RWPE1 (cell line): Measurements from ENCODE around the gene CACNA1A.
A peak's percentile ranks its signal among the peaks of the same experiment; 100 is the strongest.

Source experiments
- CTCF ChIA-PET: fragments of 350-600 bp; sonication (Branson Sonifier 250); formaldehyde crosslinking; extraction: SDS; loops from one replicate; lab custom pipeline; 2021; lab: Yijun Ruan, JAX
- POLR2A ChIA-PET: fragments of 400-600 bp; formaldehyde crosslinking; extraction: SDS; loops from one replicate; lab custom pipeline; 2020; ENCODE audit warnings: antibody characterized with exemption; ENCODE audit not compliant: low non-redundant PET; lab: Yijun Ruan, JAX
- DNase-seq: peaks from one replicate; pipeline ENCODE4 v3.0.0; 2012; ENCODE audit warnings: low spot score
- H3K27ac ChIP-seq: fragments of 450-650 bp; 2 replicates; pipeline ENCODE4 v1.5.1; 2017
- TF ChIP-seq, protein P1 (sequence below): fragments of 450-650 bp; conservative IDR thresholded peaks from 2 replicates; pipeline ENCODE4 v1.5.1; 2017; ENCODE audit warnings: low read depth, mild to moderate bottlenecking

Gene CACNA1A

DNA sequence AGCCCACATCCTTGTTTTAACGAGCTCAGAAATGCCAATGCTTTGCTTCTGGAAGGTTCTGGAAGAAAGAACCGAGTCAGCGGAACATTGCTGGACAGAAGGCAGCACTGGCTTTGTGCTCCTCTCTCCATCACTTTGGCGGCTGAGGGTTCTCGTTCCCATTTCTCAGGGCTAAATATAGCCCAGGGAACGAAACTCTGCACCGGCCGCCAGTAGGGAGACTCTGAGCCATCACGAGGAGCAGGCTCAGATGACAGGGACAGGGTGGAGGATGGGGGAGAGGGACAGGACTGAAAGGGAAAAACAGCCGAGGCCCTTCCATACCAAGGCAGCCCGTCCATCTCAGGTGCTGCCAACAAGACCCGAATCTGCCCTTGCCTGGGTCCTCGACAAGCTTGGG is 166.4 kb downstream of the CACNA1A start:
- CTCF ChIA-PET = interaction anchor here (0.6 kb wide), 1 partner anchor 97 kb away, joined by 3 read pairs; no protein-coding TSS in a partner anchor
- TF ChIP-seq, protein P1, sequence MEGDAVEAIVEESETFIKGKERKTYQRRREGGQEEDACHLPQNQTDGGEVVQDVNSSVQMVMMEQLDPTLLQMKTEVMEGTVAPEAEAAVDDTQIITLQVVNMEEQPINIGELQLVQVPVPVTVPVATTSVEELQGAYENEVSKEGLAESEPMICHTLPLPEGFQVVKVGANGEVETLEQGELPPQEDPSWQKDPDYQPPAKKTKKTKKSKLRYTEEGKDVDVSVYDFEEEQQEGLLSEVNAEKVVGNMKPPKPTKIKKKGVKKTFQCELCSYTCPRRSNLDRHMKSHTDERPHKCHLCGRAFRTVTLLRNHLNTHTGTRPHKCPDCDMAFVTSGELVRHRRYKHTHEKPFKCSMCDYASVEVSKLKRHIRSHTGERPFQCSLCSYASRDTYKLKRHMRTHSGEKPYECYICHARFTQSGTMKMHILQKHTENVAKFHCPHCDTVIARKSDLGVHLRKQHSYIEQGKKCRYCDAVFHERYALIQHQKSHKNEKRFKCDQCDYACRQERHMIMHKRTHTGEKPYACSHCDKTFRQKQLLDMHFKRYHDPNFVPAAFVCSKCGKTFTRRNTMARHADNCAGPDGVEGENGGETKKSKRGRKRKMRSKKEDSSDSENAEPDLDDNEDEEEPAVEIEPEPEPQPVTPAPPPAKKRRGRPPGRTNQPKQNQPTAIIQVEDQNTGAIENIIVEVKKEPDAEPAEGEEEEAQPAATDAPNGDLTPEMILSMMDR = no peak
- POLR2A ChIA-PET = interaction anchor here (0.6 kb wide), 1 partner anchor 9 kb away, joined by 3 read pairs; no protein-coding TSS in a partner anchor
- H3K27ac ChIP-seq = no peak overlapping the region
- DNase-seq = no peak

DNA sequence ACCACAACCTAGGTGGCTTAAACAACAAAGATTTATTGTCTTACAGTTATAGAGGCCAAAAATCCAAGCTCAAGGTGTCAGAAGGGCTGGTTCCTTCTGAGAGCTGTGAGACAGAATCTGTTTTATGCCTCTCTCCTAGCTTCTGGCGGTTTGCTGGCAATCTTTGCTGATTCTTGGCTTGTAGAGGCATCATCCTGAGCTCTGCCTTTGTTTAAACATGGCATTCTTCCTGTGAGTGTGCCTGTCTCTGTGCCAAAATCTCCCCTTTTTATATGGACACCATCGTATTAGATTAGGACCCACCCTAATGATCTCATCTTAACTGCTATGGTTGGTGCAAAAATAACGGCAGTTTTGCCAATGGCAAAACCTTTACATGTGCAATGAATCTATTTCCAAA is 169.1 kb downstream of the CACNA1A start:
- CTCF ChIA-PET = no interaction called here

DNA sequence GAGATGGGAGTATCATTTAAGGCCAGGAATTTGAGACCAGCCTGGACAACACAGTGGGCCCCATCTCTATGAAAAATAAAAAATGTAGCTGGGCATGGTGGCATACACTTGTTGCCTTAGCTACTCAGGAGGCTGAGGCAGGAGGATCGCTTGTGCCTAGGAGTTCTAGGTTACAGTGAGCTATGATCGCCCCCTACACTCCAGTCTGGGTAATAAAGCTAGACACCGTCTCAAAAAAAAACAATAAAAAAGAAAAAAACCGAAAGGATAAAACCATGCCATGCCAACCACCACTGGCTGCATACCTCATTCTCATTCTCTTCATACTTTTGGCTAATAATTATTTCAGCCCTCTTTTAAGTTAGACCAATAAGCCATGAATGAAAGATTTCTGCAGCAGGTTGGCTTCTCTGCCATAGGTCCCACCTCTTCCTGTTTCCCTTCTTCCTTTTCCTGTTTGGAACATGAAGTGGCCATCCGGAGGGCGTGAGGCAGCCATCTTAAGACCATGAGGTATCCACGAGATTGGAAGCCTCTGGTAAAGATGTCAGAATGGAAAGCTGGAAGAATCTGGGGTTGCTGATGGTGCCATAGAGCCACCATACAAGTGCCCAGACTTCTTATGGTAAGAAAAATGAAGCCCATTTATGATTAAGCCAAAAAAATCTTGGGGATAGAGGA is 171.3 kb downstream of the CACNA1A start:
- ChIA-PET POLR2A (no interaction called here), CTCF (interaction anchor here (0.6 kb wide), 1 partner anchor 26 kb away, joined by 4 read pairs; no protein-coding TSS in a partner anchor)
- no peak for DNase-seq
- H3K27ac ChIP-seq = no peak overlapping the region
- TF ChIP-seq, protein P1 = no peak

More for the DNA sequence above, 169.1 kb downstream of the CACNA1A start:
- TF ChIP-seq, protein P1 = no peak
- peak overlapping the region; percentile 54; the same call in 1 of the 2 replicates for H3K27ac ChIP-seq
- POLR2A ChIA-PET = no interaction called here
- DNase-seq = no peak

DNA sequence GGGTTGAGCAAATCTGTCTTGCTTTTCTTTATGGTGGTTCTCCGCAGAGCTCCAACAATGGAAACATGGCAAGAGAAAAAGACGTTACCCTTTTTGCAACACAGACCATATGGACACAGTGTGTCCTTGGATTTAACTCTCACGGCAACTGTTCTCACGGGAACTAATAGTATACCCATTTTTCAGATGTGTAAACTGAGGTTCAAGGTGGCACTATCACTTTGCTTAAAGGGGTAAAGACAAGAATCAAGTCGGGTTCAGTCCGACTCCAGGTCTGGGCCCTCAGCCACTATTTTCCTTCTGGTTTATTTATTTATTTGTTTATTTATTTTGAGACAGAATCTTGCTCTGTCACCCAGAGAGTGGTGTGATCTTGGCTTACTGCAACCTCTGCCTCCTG is 176.0 kb downstream of the CACNA1A start:
- ChIA-PET POLR2A (no interaction called here), CTCF (no interaction called here)
- H3K27ac ChIP-seq = no peak overlapping the region
- DNase-seq = no peak
- TF ChIP-seq, protein P1 = no peak

DNA sequence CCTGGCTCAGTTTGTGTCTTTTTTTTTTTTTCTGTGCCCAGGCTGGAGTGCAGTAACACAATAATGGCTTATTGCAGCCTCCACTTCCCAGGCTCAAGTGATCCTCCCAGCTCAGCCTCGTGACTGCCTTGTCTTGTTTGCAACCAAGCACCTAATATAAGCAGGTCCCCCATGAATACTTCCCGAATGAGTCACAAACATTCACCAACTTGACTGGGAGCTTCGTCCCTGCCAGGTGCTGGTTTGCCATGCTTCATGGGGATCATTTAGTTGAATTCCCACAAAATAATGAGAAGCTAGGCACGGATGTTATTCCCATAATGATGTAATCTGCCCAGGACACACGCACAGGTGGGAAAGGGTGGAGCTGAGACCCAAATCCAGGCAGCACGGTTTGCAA is 176.5 kb downstream of the CACNA1A start:
- ChIA-PET POLR2A (no interaction called here), CTCF (interaction anchor here (0.6 kb wide), 1 partner anchor 119 kb away, joined by 4 read pairs; no protein-coding TSS in a partner anchor)
- H3K27ac ChIP-seq = no peak overlapping the region
- TF ChIP-seq, protein P1 = no peak
- DNase-seq = peak; percentile 16

DNA sequence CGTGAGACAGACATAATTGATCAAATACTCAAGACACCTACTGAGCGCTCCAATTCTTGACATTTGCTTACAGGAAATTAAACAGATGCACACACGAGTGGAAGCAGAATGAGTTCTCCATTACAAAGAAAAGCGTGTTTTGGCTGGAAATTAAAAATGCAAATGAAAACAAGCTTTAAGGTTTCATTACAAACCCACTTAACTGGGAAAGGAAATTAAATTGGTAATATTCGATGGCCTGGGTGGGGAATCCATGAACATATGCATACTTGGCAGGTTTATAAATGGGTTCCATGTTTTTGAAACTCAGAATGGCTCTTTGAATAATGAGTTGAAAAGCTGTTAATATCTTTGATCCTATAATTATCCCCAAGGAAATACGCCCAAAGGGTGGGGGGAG is 178.0 kb downstream of the CACNA1A start:
- POLR2A ChIA-PET = no interaction called here

More for the DNA sequence above, 178.0 kb downstream of the CACNA1A start:
- no peak for DNase-seq
- CTCF ChIA-PET = no interaction called here
- H3K27ac ChIP-seq = no peak overlapping the region
- TF ChIP-seq, protein P1 = no peak
